HPDE6-E6E7 (cell line): ENCODE measurements around the gene CCDC88B.

Experiments
- DNase-seq: peaks from one replicate; pipeline ENCODE4 v3.0.0; 2011; ENCODE audit warnings: missing footprints; ENCODE audit errors: extremely low spot score

CCDC88B gene

DNA sequence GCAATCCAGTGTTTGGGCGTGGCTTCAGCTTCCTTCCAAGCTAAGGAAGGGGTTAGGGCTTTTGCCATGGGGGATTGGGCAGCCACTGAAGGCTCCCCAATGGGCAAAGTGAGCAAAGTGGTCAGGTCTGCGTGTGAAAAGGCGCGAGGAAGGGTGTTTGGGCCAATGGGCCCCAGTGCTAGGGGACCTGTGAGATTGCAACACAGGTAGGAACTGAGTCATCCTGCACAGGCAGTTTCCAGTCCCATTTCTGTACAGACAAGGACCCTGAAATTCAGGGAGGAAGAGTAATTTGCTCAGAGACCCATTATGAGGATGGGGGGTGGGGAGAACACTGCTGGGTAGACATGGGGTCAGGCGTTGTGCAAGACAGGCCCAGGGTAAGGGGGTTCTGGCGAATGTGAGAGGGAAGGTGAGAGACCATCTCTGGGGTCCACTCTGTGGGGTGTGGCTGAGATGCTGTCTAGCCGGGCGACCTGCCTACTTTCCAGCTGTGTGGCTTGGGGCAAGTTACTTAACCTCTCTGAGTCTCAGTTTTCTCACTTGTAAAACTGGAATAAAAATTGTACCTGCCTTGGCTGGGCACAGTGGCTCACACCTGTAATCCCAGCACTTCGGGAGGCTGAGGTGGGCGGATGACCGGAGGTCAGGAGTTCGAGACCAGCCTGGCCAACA, 7.3 kb downstream of the CCDC88B start:
- peak; percentile 63 for DNase-seq

DNA sequence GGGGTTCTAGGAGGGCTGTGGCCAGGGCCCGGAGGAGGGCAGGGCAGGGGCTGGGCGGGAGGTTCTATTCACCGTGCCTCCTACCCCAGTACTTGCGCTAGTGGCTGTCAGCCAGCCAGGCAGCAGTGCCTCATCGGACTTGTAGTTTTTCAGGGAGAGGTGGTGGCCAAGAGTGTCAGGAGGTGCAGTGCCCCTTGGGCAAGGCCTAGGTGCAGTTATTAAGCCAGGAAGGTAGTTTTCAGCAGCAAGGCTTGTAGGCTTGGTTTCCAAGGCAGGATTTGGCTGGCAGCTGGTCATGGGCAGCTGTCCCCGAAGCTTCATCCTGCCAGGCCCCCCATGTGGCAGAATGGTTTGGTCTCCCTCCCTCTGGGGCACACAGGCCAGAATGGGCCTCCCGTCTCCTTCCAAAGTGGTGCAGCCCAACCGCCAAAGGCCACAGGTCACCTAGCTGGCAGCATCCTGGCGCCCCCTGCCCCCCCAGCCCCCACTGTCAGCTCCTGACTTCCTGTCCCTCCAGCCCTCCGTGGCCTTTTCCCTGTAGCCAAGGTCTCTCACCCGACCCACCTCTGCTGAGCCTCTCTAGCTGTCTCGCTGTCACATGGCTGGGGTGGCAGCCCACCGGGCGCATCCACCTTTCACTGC, 8.5 kb downstream of the CCDC88B start:
- DNase-seq = no peak

DNA sequence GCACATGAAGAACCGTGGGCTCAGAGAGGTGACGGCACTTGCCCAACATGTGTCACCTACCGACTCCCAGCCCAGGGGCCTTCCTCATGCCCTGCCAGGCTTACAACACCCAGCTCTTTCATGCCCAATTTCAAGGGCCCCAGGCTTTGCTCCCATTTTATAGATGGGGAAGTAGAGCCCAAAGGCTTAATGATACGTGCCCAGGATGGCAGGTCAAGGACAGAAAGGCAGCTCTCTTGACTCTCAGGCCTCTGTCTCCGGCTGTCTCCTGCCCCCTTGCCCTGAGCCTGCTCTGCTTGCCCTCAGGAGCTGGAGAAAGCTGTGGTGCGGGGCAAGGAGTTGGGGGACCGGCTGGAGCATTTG, 9.0 kb downstream of the CCDC88B start:
- DNase-seq = no peak

DNA sequence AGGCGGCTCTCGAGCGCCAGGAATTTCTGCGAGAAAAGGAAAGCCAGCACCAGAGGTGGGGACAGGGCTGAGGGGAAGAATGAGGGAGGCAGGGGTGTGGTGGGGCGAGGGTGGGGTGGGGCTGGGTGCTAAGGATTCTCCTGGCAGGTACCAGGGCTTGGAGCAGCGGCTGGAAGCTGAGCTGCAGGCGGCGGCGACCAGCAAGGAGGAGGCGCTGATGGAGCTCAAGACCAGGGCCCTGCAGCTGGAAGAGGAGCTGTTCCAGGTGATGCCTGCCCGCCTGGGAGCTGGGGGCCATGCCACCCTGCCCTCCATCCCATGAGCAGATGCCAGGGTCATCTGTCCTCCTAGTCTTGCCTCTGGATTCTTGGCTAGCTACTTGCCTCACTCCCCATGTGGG, 9.4 kb downstream of the CCDC88B start:
- no peak for DNase-seq

DNA sequence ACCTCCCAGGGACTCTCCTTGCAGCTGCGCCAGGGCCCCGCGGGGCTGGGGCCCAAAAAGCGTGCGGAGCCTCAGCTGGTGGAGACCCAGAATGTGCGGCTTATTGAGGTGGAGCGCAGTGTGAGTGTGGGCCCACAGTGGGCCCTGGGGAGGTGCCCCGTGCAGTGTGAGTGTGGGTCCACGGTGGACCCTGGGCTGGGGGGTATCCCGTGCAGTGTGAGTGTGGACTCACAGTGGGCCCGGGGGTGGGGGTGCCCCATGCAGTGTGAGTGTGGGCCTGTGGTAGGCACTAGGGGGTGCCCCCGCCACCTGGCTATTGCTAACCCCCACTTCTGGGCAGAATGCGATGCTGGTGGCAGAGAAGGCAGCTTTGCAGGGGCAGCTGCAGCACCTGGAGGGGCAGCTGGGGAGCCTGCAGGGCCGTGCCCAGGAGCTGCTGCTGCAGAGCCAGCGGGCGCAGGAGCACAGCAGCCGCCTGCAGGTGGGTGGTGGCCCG, 11.2 kb downstream of the CCDC88B start:
- no peak for DNase-seq

DNA sequence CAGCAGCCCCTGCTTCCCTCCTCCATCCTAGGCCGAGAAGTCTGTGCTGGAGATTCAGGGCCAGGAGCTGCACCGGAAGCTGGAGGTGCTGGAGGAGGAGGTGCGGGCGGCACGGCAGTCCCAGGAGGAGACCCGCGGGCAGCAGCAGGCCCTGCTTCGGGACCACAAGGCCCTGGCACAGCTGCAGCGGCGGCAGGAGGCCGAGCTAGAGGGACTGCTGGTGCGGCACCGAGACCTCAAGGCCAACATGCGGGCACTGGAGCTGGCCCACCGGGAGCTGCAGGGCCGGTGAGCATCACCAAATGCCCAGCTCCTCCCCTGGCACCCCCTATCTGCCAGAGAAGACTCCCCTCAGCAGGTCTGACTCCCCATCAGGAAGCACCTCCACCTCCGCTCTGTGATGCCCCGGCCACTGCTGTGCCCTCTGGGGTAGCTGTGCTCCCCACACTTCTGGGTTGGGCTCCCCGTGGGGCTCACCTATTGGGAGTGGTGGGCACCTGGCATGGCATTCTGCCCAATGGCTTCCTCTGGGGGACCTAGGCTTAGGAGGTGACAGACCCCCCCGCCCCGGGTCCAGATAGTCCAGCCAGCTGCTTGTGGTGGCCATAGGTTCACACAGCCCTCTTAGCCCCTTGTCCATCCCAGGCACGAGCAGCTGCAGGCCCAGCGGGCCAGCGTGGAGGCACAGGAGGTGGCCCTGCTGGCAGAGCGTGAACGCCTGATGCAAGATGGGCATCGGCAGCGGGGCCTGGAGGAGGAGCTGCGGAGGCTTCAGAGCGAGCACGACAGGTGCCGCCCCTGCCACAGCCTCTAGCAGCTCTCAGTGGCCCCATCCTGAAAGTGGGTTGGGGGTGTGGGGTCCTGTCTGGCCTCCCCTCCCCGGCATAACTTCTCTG, 12.3 kb downstream of the CCDC88B start:
- no peak for DNase-seq

DNA sequence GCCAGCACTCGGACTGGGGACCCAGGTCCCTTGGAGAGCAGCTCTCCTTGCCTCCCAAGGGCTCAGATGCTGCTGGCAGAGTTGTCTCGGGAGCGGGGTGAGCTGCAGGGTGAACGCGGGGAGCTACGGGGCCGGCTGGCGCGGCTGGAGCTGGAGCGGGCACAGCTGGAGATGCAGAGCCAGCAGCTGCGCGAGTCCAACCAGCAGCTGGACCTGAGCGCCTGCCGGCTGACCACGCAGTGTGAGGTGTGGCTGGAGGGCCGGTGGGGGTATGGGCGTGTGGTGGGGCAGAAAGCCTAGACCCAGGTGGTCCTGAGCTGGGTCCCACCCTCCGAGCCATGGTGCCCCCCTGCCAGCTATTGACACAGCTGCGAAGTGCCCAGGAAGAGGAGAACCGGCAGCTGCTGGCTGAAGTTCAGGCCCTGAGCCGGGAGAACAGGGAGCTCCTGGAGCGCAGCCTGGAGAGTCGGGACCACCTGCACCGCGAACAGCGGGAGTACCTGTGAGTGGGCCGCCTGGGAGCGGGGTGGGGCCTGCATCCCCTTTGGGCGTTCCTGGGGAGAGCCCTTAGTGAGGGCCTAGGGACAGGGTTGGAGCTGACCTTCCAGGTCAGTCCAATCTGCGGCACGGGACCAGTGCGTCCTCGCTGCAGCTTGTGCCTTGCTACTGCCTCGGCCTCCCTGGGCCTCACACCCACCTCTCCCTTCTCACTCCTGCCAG, 13.2 kb downstream of the CCDC88B start:
- DNase-seq = no peak

DNA sequence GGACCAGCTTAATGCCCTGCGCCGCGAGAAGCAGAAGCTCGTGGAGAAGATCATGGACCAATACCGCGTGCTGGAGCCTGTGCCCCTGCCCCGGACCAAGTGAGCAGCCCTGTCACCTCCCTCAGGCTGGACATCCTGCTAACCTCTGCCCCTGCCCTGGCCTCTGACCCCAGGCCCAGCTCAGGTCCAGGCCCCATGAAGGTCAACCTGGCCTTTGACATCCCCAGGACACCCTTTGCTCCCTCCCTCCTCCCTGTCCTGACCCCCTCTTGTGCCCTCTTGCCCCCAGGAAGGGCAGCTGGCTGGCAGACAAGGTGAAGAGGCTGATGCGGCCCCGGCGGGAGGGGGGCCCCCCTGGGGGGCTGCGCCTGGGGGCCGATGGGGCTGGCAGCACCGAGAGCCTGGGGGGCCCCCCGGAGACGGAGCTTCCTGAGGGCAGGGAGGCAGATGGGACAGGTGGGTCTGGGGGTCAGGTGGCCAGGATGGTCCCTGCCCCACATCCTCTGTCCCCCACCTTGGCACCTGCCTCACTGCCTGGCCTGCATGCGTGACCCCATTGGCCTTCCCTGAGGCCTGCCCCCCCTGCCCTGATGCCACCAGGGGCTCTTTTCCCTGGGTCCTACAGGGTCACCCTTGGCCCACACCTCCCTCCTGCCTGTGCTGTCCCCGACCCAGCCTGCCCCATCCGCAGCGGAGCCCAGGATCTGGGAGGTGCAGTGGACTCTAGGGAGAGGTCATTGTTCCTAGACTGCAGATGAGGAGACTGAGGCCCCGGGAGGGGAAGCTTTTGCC, 13.9 kb downstream of the CCDC88B start:
- no peak for DNase-seq

DNA sequence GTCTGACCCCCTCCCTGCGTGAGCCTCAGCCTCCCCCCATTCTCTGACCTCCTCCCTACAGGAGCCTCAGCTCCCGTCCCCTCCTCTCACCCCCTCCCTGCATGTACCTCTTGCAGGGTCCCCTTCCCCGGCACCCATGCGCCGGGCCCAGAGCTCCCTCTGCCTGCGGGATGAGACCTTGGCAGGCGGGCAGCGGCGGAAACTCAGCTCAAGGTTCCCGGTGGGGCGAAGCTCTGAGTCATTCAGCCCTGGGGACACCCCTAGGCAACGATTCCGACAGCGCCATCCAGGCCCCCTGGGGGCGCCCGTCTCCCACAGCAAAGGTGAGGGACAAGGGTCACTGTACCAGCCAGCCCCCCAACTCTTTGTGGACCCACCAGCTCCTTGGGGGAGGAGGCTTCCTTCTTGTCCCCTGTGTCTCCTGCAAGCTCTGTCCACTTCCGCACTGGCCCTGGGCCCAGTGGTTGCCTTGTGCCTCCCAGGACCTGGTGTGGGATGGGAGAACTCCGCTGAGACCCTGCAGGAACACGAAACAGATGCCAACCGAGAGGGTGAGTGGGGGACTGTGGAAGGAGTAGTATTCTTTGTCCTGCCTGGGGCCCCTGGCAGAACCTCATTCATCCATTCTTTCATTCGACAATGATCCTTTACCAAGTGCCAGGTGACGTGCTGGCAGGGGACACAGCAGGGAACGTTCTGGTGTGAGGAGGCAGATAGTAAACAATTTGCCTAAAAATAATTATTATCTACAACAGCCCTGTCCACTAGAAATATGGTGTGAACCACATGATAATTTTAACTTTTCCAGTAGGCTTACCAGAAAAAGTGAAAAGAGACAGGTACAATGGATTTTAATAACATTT, 15.3 kb downstream of the CCDC88B start:
- peak; percentile 89 for DNase-seq

DNA sequence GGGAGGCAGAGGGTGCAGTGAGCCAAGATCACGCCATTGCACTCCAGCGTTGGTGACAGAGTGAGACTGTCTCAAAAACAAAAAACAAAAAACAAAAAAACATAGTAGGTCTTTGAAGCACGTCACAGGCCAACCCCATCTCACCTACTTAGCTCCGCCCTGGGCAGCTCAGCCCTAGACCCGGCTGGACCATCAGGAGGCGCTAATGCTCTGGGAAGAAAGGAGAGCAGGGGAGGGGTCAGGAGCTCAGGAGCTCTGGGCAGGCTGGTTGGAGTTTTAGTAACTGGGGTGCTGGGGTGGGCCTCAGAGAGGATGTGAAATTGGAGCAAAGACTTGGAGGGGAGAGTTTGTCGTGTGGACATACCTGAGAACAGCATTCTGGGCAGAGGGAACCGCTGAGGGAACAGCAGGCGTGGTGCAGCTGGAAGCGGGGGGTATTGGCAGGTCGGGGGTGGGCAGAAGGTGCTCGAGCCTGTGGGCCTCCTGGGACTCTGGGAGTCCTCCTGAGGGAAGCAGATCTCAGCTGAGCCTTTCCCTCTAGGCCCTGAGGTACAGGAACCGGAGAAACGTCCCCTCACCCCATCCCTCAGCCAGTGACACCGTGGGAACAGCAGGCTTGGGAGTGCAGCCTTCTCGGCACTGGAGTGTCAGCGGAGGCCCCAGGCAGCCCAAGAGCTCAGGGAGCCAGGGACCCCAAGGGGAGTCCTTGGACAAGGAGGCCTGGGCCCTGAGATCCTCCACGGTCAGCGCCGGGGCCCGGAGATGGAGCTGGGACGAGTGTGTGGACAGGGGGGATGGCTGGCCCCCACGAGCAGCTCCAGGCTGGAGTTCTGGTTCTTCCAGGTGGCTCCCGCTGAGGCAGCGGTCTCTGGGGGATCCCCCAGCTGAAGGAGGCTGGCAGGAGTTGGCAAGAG, 16.8 kb downstream of the CCDC88B start:
- DNase-seq = no peak

DNA sequence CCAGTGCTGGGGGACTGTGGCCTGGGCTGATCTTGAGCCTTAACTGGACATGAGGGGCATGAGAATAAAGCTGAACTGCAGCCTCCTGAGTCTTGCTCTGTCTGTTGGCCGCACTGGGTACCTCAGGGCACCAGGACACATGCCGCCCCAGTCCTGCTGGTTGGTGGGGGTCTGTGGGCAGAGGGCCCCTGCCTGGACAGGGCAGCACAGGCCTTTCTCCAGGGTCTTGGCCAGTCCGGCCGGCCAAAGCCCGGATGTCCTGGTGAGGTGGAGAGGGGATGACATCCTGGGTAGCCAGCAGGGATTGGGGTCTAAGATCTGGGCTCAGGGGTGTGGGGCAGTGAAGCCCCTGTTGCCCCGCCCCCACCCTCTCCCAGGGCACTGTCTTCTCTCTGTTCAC, 17.4 kb downstream of the CCDC88B start:
- no peak for DNase-seq

DNA sequence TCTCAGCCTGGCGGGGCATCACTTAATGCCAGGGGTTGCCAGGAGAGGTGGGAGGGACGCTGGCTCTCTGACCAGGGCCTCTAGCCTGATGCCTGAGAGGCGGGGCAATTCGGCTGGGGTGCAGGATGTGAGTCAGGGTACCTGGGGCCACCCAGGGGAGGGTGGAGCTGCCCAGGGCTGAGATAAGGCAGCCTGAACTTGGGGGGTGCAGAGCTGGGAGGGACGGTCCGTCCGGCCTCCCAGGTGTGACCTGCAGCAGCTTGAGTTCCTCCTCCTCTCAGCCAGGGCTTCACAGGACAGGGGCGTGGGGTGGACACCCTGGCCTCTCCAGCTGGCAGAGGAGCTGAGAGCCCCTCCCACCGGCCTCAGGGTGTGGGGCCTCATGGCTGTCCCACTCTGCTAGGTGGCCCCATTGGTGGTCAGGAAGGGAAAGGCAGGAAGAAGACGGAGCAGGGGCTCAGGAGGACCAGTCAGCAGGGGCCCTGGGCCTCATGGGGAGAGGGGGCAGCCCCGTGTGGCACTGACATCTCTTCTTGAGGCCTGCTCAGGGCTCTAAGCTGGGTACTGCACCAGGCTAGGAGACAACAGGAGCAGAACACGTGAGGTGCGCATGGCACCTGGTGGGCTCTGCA, 18.0 kb downstream of the CCDC88B start:
- peak; percentile 95 for DNase-seq

DNA sequence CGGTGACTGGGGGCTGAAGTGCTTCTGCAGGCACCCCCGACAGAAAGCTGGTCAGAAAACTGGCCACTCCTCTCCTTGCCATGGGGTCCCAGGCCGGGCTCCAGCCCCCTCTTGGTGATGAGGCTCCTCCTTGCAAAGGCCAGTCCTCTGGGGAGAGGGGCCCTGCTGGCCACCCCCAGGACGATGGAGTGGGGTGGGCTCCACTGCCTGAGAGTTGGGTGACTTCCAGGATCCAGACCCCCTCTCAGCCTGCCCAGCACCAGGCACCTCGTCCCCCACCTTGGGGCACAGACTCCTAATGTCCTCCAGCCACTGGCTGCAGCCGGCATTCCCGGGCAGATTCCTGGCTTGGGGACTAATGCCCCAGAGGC, 18.5 kb downstream of the CCDC88B start:
- DNase-seq = no peak

DNA sequence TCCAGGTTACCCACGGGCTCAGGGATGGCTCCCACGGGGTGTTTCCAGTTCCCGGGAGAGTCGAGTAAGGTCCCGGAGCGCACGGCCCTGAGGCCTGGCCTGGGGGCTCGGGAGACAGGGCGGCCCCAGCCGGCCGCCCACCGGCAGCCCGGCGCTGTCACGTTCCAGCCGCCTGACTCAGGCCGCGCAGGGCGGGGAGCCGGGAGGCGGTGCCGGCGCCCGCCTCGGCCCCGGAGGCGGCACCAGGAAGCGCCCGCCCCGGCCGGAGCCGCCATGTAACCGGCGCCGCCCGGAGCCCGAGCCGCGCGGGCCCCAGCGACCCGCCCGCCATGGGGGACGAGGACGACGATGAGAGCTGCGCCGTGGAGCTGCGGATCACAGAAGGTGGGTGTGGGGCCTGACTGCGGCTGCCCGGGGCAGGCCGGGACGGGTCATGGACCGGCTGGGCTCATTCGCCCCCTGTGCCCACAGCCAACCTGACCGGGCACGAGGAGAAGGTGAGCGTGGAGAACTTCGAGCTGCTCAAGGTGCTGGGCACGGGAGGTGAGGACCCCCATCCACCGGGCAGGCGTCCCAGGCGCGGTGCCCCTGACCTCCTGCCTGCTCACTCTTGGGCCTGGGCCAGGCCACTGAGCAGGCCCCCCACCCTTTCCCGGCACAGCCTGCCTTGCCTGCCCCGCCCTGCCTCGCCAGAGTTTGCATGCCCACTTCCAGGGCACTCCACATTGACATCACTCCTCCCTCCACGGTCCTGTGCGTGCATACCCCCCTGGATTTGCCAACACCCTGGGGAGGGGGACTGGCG, 19.1 kb downstream of the CCDC88B start, which contains the start of gene RPS6KA4:
Gene RPS6KA4, plus strand, starts transcription at position 256 of the 805 bp plus-strand sequence. Its CDS starts 74 bp downstream, at position 330.
- DNase-seq = peak; percentile 84

DNA sequence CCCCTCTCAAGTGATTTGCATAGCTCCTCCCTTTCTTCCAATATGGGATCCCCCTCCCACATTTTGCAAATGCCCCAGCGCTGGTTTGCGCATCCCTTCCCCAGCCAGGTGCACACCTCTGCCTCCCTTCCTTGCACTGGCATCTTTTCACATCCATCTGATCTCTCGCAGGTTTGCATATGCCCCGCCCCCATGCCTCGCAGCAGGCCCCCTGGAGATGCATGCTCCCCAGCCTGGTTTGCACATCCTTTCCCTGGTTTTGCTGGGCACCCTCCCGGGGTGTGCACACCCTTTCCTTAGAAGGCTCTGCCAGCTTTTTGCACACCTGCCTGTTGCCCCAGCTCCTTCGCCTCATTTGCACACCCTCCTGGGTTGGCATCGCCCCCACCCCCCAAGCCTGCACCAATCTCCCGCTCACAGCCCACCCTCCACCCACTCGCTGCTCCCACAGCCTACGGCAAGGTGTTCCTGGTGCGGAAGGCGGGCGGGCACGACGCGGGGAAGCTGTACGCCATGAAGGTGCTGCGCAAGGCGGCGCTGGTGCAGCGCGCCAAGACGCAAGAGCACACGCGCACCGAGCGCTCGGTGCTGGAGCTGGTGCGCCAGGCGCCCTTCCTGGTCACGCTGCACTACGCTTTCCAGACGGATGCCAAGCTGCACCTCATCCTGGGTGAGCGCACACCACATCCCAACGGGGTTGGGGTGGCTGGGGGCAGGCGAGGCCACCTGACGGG, 19.9 kb downstream of the CCDC88B start:
- DNase-seq = no peak

DNA sequence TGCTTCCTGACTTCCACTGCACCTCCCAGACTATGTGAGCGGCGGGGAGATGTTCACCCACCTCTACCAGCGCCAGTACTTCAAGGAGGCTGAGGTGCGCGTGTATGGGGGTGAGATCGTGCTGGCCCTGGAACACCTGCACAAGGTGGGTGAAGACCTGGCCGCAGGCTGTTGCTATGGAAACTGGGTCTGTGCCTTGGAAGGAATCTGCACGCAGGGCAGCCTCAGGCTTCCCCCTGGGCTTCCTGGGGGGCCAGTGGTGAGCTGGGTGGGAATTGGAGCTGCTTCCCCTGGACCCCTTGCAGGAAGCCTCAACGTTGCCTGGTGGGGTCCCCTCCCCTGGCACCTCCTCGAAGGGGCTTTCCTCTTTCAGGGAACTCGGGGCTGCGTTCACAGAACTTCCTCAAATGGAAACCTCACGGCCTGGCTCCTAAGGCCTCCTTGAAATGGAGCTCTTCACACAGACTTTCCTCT, 20.5 kb downstream of the CCDC88B start:
- DNase-seq = no peak

DNA sequence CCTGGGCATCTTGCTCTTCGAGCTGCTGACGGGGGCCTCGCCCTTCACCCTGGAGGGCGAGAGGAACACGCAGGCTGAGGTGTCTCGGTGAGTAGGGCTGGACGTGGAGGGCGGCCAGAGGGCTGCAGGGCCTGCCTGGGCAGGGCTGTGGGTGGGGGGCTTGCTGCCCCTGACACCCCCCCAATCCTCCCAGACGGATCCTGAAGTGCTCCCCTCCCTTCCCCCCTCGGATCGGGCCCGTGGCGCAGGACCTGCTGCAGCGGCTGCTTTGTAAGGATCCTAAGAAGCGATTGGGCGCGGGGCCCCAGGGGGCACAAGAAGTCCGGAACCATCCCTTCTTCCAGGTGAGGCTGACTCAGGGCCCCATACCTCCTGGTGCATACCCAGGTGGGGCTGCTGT, 21.7 kb downstream of the CCDC88B start:
- no peak for DNase-seq
